IMR-90 (cell line): Measurements from ENCODE around the gene MT1E. TPM values are rescaled to one million over a fixed set of nuclear protein-coding genes. Genes with fewer than 3 reads are reported as not detected.

Experiments used
- ATAC-seq: fragments of 200-7000 bp; cut with Tn5 transposase; 2 replicates; pipeline ENCODE4 v1.9.1; 2020; ENCODE audit warnings: low read depth, mild to moderate bottlenecking, moderate library complexity
- BruUV-seq: library from RNA; stranded (reverse); fragments of 400-500 nt; replicated peaks from 2 replicates; lab custom pipeline; 2021; lab: Mats Ljungman, UMichigan
- CTCF ChIA-PET: fragments of 300-600 bp; formaldehyde crosslinking; extraction: SDS; loops from one replicate; lab custom pipeline; 2021; ENCODE audit warnings: antibody characterized with exemption; lab: Yijun Ruan, JAX
- POLR2A ChIA-PET: fragments of 300-600 bp; sonication (Branson Sonifier 250); formaldehyde crosslinking; loops from one replicate; lab custom pipeline; 2022; ENCODE audit warnings: antibody characterized with exemption; ENCODE audit not compliant: unreplicated experiment; lab: Charles Lee
- DNase-seq: peaks from one replicate; pipeline ENCODE4 v3.0.0; 2013
- H2AFZ ChIP-seq: replicated peaks from 2 replicates; pipeline ENCODE3; 2013; ENCODE audit warnings: low read length, mild to moderate bottlenecking; ENCODE audit not compliant: poor library complexity
- H2AK5ac ChIP-seq: 2 replicates; pipeline ENCODE4 v1.6.1; 2013; ENCODE audit warnings: low read depth, low read length, inconsistent platforms
- H2AK9ac ChIP-seq: replicated peaks from 2 replicates; pipeline ENCODE3; 2013; ENCODE audit warnings: mild to moderate bottlenecking, low read depth, low read length, moderate library complexity; ENCODE audit not compliant: poor library complexity
- H2BK120ac ChIP-seq: 2 replicates; pipeline ENCODE4 v1.6.1; 2013; ENCODE audit warnings: low read depth, low read length, inconsistent platforms
- H2BK15ac ChIP-seq: 3 replicates; pipeline ENCODE4 v1.6.1; 2013; ENCODE audit warnings: low read depth, low read length, inconsistent platforms
- H2BK20ac ChIP-seq: 2 replicates; pipeline ENCODE4 v1.6.1; 2013; ENCODE audit warnings: low read depth, mild to moderate bottlenecking, inconsistent platforms, low read length, moderate library complexity
- H2BK5ac ChIP-seq: 2 replicates; pipeline ENCODE4 v1.6.1; 2013; ENCODE audit warnings: mild to moderate bottlenecking, low read depth, low read length, inconsistent platforms; ENCODE audit not compliant: poor library complexity, severe bottlenecking
- H3K14ac ChIP-seq: replicated peaks from 2 replicates; pipeline ENCODE4 v1.6.1; 2013; ENCODE audit warnings: low read depth, low read length, inconsistent platforms
- H3K18ac ChIP-seq: 2 replicates; pipeline ENCODE4 v1.6.1; 2013; ENCODE audit warnings: low read depth, low read length, control low read depth
- H3K23ac ChIP-seq: 2 replicates; pipeline ENCODE4 v1.6.1; 2013; ENCODE audit warnings: low read depth, low read length, inconsistent platforms
- H3K27ac ChIP-seq: 2 replicates; pipeline ENCODE4 v1.5.1; 2013; ENCODE audit warnings: mild to moderate bottlenecking, control low read depth, low read length; ENCODE audit not compliant: insufficient read depth
- H3K27me3 ChIP-seq: 2 replicates; pipeline ENCODE4 v1.6.1; 2013; ENCODE audit warnings: low read length; ENCODE audit not compliant: control insufficient read depth, insufficient read depth
- H3K36me3 ChIP-seq: 2 replicates; pipeline ENCODE4 v1.6.1; 2013; ENCODE audit warnings: low read length, mixed read lengths; ENCODE audit not compliant: control insufficient read depth, insufficient read depth
- H3K4ac ChIP-seq: 2 replicates; pipeline ENCODE4 v1.6.1; 2013; ENCODE audit warnings: low read depth, low read length, inconsistent platforms
- H3K4me1 ChIP-seq: 2 replicates; pipeline ENCODE4 v1.6.1; 2013; ENCODE audit warnings: low read length, mixed read lengths; ENCODE audit not compliant: control insufficient read depth, insufficient read depth
- H3K4me2 ChIP-seq: 2 replicates; pipeline ENCODE4 v1.6.1; 2013; ENCODE audit warnings: low read depth, mild to moderate bottlenecking, control low read depth, low read length, moderate library complexity
- H3K4me3 ChIP-seq: 2 replicates; pipeline ENCODE4 v1.5.1; 2013; ENCODE audit warnings: low read depth, mild to moderate bottlenecking, control low read depth, low read length, moderate library complexity; ENCODE audit not compliant: insufficient read depth
- H3K56ac ChIP-seq: 2 replicates; pipeline ENCODE4 v1.6.1; 2013; ENCODE audit warnings: low read length, inconsistent platforms; ENCODE audit not compliant: insufficient read depth; ENCODE audit errors: extremely low read depth
- H3K79me1 ChIP-seq, 2 experiments: 2 replicates each; pipeline ENCODE4 v1.6.1; 2013; ENCODE audit warnings: low read length in 2 of 2, inconsistent platforms in 1 of 2, low read depth in 1 of 2
- H3K9ac ChIP-seq: 2 replicates; pipeline ENCODE4 v1.6.1; 2013; ENCODE audit warnings: low read depth, low read length, control low read depth
- H3K9me1 ChIP-seq: 2 replicates; pipeline ENCODE4 v1.6.1; 2013; ENCODE audit warnings: low read length, inconsistent platforms; ENCODE audit not compliant: insufficient read depth
- H3K9me3 ChIP-seq: 2 replicates; pipeline ENCODE4 v1.6.1; 2013; ENCODE audit warnings: low read length; ENCODE audit not compliant: control insufficient read depth, insufficient read depth
- H4K20me1 ChIP-seq: 2 replicates; pipeline ENCODE4 v1.6.1; 2013; ENCODE audit warnings: low read length, inconsistent platforms; ENCODE audit not compliant: insufficient read depth
- H4K5ac ChIP-seq: 2 replicates; pipeline ENCODE4 v1.6.1; 2013; ENCODE audit warnings: mild to moderate bottlenecking, low read depth, low read length, control low read depth
- H4K8ac ChIP-seq, 2 experiments: 2 replicates each; pipeline ENCODE4 v1.6.1; 2013; ENCODE audit warnings: low read depth in 2 of 2, low read length in 2 of 2, control low read depth in 1 of 2, inconsistent platforms in 1 of 2
- H4K91ac ChIP-seq: 2 replicates; pipeline ENCODE4 v1.6.1; 2013; ENCODE audit warnings: low read depth, low read length, inconsistent platforms; ENCODE audit not compliant: insufficient read depth
- BHLHE40 ChIP-seq: fragments of 150-350 bp; IDR thresholded peaks from 2 replicates; pipeline ENCODE4 v1.6.1; 2016; ENCODE audit warnings: mild to moderate bottlenecking, low read depth, low read length
- CEBPB ChIP-seq: IDR thresholded peaks from 2 replicates; pipeline ENCODE4 v1.6.1; 2012; ENCODE audit warnings: low read depth, low read length, improper control_type of control experiment
- CHD1 ChIP-seq: IDR thresholded peaks from 2 replicates; pipeline ENCODE4 v1.6.1; 2012; ENCODE audit warnings: low read depth, low read length, improper control_type of control experiment
- CTCF ChIP-seq: conservative IDR thresholded peaks from 2 replicates; pipeline ENCODE4 v1.5.1; 2012; ENCODE audit warnings: mild to moderate bottlenecking, low read depth, low read length, improper control_type of control experiment
- FOS ChIP-seq: fragments of 150-350 bp; IDR thresholded peaks from 2 replicates; pipeline ENCODE4 v1.6.1; 2016; ENCODE audit warnings: low read depth, low read length
- MAFK ChIP-seq: IDR thresholded peaks from 2 replicates; pipeline ENCODE4 v1.6.1; 2012; ENCODE audit warnings: low read depth, low read length, improper control_type of control experiment
- MAZ ChIP-seq: IDR thresholded peaks from 2 replicates; pipeline ENCODE4 v1.6.1; 2012; ENCODE audit warnings: low read depth, mild to moderate bottlenecking, low read length, improper control_type of control experiment, moderate library complexity, borderline replicate concordance
- MXI1 ChIP-seq: IDR thresholded peaks from 2 replicates; pipeline ENCODE4 v1.6.1; 2012; ENCODE audit warnings: low read depth, mild to moderate bottlenecking, low read length, moderate library complexity, borderline replicate concordance
- NFE2L2 ChIP-seq: fragments of 150-350 bp; IDR thresholded peaks from 2 replicates; pipeline ENCODE4 v1.6.1; 2016; ENCODE audit warnings: low read depth, mild to moderate bottlenecking, low read length
- POLR2A ChIP-seq: IDR thresholded peaks from 2 replicates; pipeline ENCODE4 v1.6.1; 2012; ENCODE audit warnings: mild to moderate bottlenecking, low read depth, low read length
- RAD21 ChIP-seq: IDR thresholded peaks from 2 replicates; pipeline ENCODE4 v1.6.1; 2012; ENCODE audit warnings: low read length, improper control_type of control experiment
- RCOR1 ChIP-seq: IDR thresholded peaks from 2 replicates; pipeline ENCODE4 v1.6.1; 2012; ENCODE audit warnings: mild to moderate bottlenecking, low read length, improper control_type of control experiment; ENCODE audit not compliant: insufficient replicate concordance
- RFX5 ChIP-seq: IDR thresholded peaks from 2 replicates; pipeline ENCODE4 v1.8.0; 2012; ENCODE audit warnings: low read depth, mild to moderate bottlenecking, low read length, moderate library complexity
- SMC3 ChIP-seq: fragments of 150-350 bp; IDR thresholded peaks from 2 replicates; pipeline ENCODE4 v1.6.1; 2016; ENCODE audit warnings: low read depth, mild to moderate bottlenecking, antibody characterized with exemption, low read length, moderate library complexity
- WGBS, 2 experiments: methylation state at CpG; one replicate each; pipeline versions ENCODE4 v1.1.5 to v1.1.7; 2013; ENCODE audit warnings: missing lambda C conversion rate in 2 of 2; ENCODE audit not compliant: insufficient read length in 1 of 2; ENCODE audit errors: extremely low coverage in 2 of 2; 5-methylcytosine and 5-hydroxymethylcytosine counted together
- dilution Hi-C: fragments of 300-500 bp; cut with HindIII; formaldehyde crosslinking; loops from one replicate; pipeline ENCODE4 v1.14.3; 2018; ENCODE audit warnings: low sequenced_read_pairs; ENCODE audit not compliant: unreplicated experiment
- in situ Hi-C: fragments of 300-500 bp; cut with MboI; formaldehyde crosslinking; loops from 3 replicates; pipeline ENCODE4 v1.14.3; 2019; ENCODE audit warnings: low sequenced_read_pairs, inconsistent platforms, mixed read lengths
- intact Hi-C: fragments of 100-400 bp; cut with micrococcal nuclease; formaldehyde crosslinking; loops from 2 replicates; pipeline ENCODE4 v1.10.0; 2022
- polyA plus RNA-seq, 3 experiments: library from polyadenylated mRNA; depleted of rRNA; stranded (reverse); fragments of >200 nt; gene quantifications; 2 replicates each; pipeline ENCODE4 v1.2.3, GENCODE V29; 2012; ENCODE audit warnings: low replicate concordance in 1 of 3
- total RNA-seq: library from RNA; depleted of rRNA; stranded (reverse); fragments of >200 nt; gene quantifications from 2 replicates; pipeline ENCODE4 v1.2.3, GENCODE V29; 2012
- TF ChIP-seq, protein P1 (sequence below): fragments of 150-350 bp; IDR thresholded peaks from 2 replicates; pipeline ENCODE4 v1.6.1; 2017; ENCODE audit warnings: mild to moderate bottlenecking, antibody characterized with exemption, low read length, low read depth
- TF ChIP-seq, protein P2 (sequence below): fragments of 150-350 bp; IDR thresholded peaks from 2 replicates; pipeline ENCODE4 v1.6.1; 2016; ENCODE audit warnings: low read depth, mild to moderate bottlenecking, low read length, moderate library complexity, borderline replicate concordance

MT1E gene
- total and polyA plus RNA-seq, 2 of the 4 experiments (the other 2 are of a cell fraction): 137 to 821 TPM

DNA sequence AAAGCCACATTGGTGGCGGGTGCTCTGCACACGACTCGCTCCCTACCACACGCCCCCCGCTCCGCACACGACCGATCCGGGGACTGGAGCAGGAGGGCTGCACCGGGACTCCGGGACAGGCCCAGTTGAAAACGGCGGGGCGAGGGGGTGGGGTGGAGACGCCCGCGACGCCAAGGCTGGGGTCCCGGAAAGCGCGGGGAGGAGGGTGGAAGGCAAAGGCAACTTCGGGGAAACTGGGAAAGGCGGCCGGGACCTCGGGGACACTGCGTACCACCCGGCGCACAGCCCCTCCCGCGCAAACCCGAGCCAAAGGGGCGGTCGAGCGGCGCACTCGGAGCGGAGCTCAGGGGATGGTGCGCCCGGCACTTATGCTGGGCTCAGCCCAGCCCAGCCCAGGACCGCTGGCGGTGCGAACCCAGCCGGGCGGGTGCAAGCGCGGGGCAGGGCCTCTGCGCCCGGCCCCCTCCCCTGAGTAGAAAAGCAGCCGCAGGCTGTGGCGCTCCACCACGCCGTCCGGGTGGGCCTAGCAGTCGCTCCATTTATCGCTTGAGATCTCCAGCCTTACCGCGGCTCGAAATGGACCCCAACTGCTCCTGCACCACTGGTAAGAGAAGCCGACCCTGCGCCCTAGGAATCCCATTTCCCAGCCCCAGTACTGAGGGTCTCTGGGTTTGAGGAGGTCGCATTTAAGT lies 6.7 kb downstream of the MT1E start, which contains the start of gene MT1M:
Gene MT1M (plus strand): TSS at position 504 of the 692 bp plus-strand sequence. CDS start 73 bp downstream, at position 577.
- in situ Hi-C loops: no loop called here
- no peak within 1 kb of the TSS for H3K56ac ChIP-seq
- H4K5ac ChIP-seq: no peak within 1 kb of the TSS
- no peak within 1 kb of the TSS for H2BK15ac ChIP-seq
- no peak within 1 kb of the TSS for H3K4me2 ChIP-seq
- DNase-seq (no peak), ATAC-seq (peak; percentile 28; the same call in 1 of the 2 replicates)
- no peak within 1 kb of the TSS for H2AK5ac ChIP-seq
- H2BK20ac ChIP-seq: no peak within 1 kb of the TSS
- no peak within 1 kb of the TSS for H3K9ac ChIP-seq
- H3K9me1 ChIP-seq: no peaks in the 10 kb centered on the region
- no peak within 1 kb of the TSS for H3K27ac ChIP-seq
- H3K18ac ChIP-seq: no peak within 1 kb of the TSS
- POLR2A ChIA-PET: no interaction called here
- H3K4me3 ChIP-seq: no peak within 1 kb of the TSS; the same call in 1 of the 2 replicates
- no peak within 1 kb of the TSS for H2BK5ac ChIP-seq
- H3K14ac ChIP-seq: no peak within 1 kb of the TSS
- H2AFZ ChIP-seq: peak within 1 kb of the TSS; percentile 56
- 18% methylated on average over 26 of the region's 61 CpGs; no CpG with 5 or more reads in 1 of the 2 experiments for WGBS, 2 experiments
- H4K8ac ChIP-seq: no peak within 1 kb of the TSS
- no peaks in the 10 kb centered on the region for H3K36me3 ChIP-seq
- peaks cover 2% of the 10 kb centered on the region; the same call in 1 of the 2 replicates for H3K9me3 ChIP-seq
- no peaks in the 10 kb centered on the region for H4K20me1 ChIP-seq
- no peak within 1 kb of the TSS for H2BK120ac ChIP-seq
- dilution Hi-C loops: no loop called here
- H3K4me1 ChIP-seq: no peaks in the 10 kb centered on the region; the same call in 1 of the 2 replicates
- H3K27me3 ChIP-seq: peaks cover 60% of the 10 kb centered on the region
- H3K23ac ChIP-seq: no peak within 1 kb of the TSS
- no TSS peak for BruUV-seq
- no peak within 1 kb of the TSS for H3K4ac ChIP-seq
- CTCF ChIA-PET: no interaction called here
- TF ChIP-seq CHD1 (no peak), RAD21 (no peak), NFE2L2 (no peak), CTCF (no peak), MXI1 (no peak), MAFK (no peak), RFX5 (no peak), POLR2A (no peak), CEBPB (no peak), RCOR1 (no peak), MAZ (no peak), BHLHE40 (no peak), SMC3 (no peak), FOS (no peak)
- TF ChIP-seq, protein P1, sequence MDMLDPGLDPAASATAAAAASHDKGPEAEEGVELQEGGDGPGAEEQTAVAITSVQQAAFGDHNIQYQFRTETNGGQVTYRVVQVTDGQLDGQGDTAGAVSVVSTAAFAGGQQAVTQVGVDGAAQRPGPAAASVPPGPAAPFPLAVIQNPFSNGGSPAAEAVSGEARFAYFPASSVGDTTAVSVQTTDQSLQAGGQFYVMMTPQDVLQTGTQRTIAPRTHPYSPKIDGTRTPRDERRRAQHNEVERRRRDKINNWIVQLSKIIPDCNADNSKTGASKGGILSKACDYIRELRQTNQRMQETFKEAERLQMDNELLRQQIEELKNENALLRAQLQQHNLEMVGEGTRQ: no peak
- TF ChIP-seq, protein P2, sequence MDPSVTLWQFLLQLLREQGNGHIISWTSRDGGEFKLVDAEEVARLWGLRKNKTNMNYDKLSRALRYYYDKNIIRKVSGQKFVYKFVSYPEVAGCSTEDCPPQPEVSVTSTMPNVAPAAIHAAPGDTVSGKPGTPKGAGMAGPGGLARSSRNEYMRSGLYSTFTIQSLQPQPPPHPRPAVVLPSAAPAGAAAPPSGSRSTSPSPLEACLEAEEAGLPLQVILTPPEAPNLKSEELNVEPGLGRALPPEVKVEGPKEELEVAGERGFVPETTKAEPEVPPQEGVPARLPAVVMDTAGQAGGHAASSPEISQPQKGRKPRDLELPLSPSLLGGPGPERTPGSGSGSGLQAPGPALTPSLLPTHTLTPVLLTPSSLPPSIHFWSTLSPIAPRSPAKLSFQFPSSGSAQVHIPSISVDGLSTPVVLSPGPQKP: no peak
- H4K91ac ChIP-seq: no peak within 1 kb of the TSS
- H2AK9ac ChIP-seq: no peak within 1 kb of the TSS
- intact Hi-C loops: no loop called here
- no peaks in the 10 kb centered on the region for H3K79me1 ChIP-seq
